Measurements from ENCODE around the gene TBL1X.

TBL1X gene

DNA sequence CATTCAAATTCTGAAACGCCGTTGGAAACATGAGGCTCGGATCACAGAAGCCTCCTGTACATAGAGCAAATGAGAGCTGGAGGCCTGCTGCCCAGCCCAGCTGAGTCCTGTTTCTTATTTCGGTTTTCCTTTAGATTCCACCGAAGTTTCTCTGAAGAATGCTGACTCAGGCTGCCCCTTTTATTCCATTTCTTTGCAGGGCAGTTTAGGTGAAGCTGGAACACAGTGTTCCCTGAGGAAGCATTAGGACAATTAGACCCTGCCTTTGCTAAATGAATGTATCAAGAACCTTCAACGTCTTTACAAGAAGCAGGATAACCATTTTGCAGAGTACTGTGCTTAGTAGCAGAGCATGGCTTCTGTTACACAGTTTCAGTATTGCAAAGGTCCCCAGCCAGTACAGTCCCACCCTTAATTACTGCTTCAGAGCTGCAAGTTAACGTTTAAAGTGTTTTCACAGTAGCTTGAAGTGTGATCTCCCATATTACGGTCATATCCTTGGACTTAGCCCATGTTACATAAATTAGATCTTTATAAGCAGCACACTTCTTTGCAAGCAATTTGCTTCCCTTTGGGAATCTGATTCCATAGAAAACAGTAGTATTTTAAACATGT, 117.0 kb downstream of the TBL1X start:
- no peak overlapping the region for H3K9ac ChIP-seq (ENCODE audit: low read depth, low read length)
- H3K4me1 ChIP-seq (ENCODE audit: insufficient read depth, low read length), result peaks cover 15% of the 10 kb centered on the region; the same call in 1 of the 2 replicates
- H3K9me3 ChIP-seq (ENCODE audit: control insufficient read depth, insufficient read depth, low read length), result no peaks in the 10 kb centered on the region
- H3K36me3 ChIP-seq (ENCODE audit: insufficient read depth, low read length), result no peaks in the 10 kb centered on the region

- H3K9ac ChIP-seq (ENCODE audit: low read depth, low read length), result no peak overlapping the region
- no peaks in the 10 kb centered on the region for H3K9me3 ChIP-seq (ENCODE audit: control insufficient read depth, insufficient read depth, low read length)
- peaks cover 15% of the 10 kb centered on the region; the same call in 1 of the 2 replicates for H3K4me1 ChIP-seq (ENCODE audit: insufficient read depth, low read length)
Observed at GRCh38 chrX:9582956-9583355, 118.1 kb downstream of the TBL1X start.

GRCh38 chrX:9586992-9587392, 122.1 kb downstream of the TBL1X start:
- H3K9me3 ChIP-seq (ENCODE audit: control insufficient read depth, insufficient read depth, low read length), result no peaks in the 10 kb centered on the region
- H3K36me3 ChIP-seq (ENCODE audit: insufficient read depth, low read length), result no peaks in the 10 kb centered on the region; the same call in 1 of the 2 replicates
- peaks cover 15% of the 10 kb centered on the region; the same call in 1 of the 2 replicates for H3K4me1 ChIP-seq (ENCODE audit: insufficient read depth, low read length)
- H3K9ac ChIP-seq (ENCODE audit: low read depth, low read length), result no peak overlapping the region

More at GRCh38 chrX:9582956-9583355, 118.1 kb downstream of the TBL1X start:
- no peaks in the 10 kb centered on the region for H3K36me3 ChIP-seq (ENCODE audit: insufficient read depth, low read length)

GRCh38 chrX:9587642-9588041, 122.8 kb downstream of the TBL1X start:
- no peaks in the 10 kb centered on the region for H3K9me3 ChIP-seq (ENCODE audit: control insufficient read depth, insufficient read depth, low read length)
- no peak overlapping the region for H3K9ac ChIP-seq (ENCODE audit: low read depth, low read length)
- H3K36me3 ChIP-seq (ENCODE audit: insufficient read depth, low read length), result no peaks in the 10 kb centered on the region; the same call in 1 of the 2 replicates
- peaks cover 15% of the 10 kb centered on the region; the same call in 1 of the 2 replicates for H3K4me1 ChIP-seq (ENCODE audit: insufficient read depth, low read length)

DNA sequence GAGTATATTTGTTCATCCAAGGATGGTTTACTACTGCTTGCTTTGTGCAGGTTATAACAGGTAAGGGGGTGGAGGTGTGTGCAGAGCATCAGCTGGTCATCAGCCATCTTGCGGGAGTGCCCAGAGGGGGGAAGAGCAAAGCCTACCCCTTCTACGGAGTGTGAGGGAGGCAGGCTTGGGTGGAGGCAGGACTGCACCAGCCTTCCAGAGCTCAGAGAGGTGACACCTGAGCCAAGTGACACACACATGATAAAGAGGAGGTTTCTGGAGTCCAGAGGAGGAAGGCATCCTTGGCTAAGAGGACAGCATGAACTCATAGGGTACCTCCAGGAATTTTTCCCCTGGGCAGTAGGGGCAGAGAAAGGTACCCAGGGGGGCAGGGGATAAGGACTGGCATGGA, 126.6 kb downstream of the TBL1X start:
- H3K9ac ChIP-seq (ENCODE audit: low read depth, low read length), result no peak overlapping the region
- H3K9me3 ChIP-seq (ENCODE audit: control insufficient read depth, insufficient read depth, low read length), result no peaks in the 10 kb centered on the region
- H3K4me1 ChIP-seq (ENCODE audit: insufficient read depth, low read length), result no peaks in the 10 kb centered on the region; the same call in 1 of the 2 replicates
- no peaks in the 10 kb centered on the region; the same call in 1 of the 2 replicates for H3K36me3 ChIP-seq (ENCODE audit: insufficient read depth, low read length)

DNA sequence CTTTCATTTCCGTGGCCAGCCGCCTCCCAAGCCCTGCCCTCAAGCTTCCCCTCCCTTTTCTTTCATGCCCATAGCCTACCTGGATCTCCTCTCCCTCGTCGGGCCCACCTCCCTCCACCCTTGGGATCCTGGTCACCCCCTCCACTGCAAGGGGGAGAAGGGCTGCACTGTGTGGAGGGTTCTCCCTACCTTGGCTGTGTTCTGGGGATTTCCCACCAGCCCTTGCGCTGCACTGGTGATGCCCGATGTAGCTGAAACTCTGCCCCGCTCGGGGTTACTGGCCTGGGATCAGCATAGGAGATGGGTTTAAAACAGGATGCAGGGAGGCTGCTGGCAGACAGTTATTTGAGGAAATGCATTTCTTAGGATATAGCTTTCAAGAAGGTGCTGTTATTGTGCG, 128.9 kb downstream of the TBL1X start:
- no peaks in the 10 kb centered on the region; the same call in 1 of the 2 replicates for H3K4me1 ChIP-seq (ENCODE audit: insufficient read depth, low read length)

DNA sequence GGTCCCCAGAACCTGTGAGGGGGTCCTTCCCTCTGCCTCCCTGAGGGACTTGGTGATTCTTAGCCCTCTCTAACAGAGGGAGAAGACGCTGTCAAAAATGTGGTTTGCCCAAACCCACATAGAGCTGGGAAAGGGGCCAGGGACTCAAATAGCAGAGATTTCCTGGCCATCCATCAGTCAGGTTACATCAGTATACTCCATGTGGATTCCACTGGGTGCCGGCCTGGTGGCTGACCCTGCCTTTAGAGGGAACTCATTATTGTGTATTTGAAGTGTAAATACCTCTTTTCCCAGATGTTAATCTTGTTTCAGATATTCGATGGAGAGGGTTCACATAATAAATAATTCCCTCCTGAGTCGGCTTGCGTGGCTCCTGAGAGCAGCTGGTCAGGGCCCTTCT, 130.3 kb downstream of the TBL1X start:
- no peak overlapping the region for H3K9ac ChIP-seq (ENCODE audit: low read depth, low read length)
- H3K36me3 ChIP-seq (ENCODE audit: insufficient read depth, low read length), result no peaks in the 10 kb centered on the region; the same call in 1 of the 2 replicates
- no peaks in the 10 kb centered on the region for H3K9me3 ChIP-seq (ENCODE audit: control insufficient read depth, insufficient read depth, low read length)
- H3K4me1 ChIP-seq (ENCODE audit: insufficient read depth, low read length), result no peaks in the 10 kb centered on the region; the same call in 1 of the 2 replicates

More for the DNA sequence above, 128.9 kb downstream of the TBL1X start:
- Histone ChIP-seq H3K9me3 (ENCODE audit: control insufficient read depth, insufficient read depth, low read length) (no peaks in the 10 kb centered on the region), H3K36me3 (ENCODE audit: insufficient read depth, low read length) (no peaks in the 10 kb centered on the region; the same call in 1 of the 2 replicates), H3K9ac (ENCODE audit: low read depth, low read length) (no peak overlapping the region)

DNA sequence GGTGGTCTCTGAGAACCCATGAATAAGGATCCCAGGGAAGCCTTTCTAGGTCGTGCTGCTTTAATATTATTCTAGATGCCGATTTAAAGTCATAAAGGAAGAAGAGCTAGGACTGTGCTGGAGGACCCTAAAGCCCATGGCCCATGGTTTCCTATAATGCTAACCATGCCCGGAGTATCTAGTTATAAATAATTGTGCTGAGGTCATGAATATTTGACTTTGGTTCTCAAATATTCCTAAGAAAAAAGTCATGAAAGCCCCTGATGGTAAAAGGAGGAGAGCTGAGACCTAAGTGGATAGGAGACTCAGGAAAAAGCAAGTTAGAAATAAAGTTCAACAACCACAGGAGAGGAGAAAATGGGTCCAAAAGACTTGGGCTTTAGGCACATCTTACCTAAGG, 132.0 kb downstream of the TBL1X start:
- Histone ChIP-seq H3K9me3 (ENCODE audit: control insufficient read depth, insufficient read depth, low read length) (no peaks in the 10 kb centered on the region), H3K36me3 (ENCODE audit: insufficient read depth, low read length) (no peaks in the 10 kb centered on the region; the same call in 1 of the 2 replicates), H3K9ac (ENCODE audit: low read depth, low read length) (no peak overlapping the region)

DNA sequence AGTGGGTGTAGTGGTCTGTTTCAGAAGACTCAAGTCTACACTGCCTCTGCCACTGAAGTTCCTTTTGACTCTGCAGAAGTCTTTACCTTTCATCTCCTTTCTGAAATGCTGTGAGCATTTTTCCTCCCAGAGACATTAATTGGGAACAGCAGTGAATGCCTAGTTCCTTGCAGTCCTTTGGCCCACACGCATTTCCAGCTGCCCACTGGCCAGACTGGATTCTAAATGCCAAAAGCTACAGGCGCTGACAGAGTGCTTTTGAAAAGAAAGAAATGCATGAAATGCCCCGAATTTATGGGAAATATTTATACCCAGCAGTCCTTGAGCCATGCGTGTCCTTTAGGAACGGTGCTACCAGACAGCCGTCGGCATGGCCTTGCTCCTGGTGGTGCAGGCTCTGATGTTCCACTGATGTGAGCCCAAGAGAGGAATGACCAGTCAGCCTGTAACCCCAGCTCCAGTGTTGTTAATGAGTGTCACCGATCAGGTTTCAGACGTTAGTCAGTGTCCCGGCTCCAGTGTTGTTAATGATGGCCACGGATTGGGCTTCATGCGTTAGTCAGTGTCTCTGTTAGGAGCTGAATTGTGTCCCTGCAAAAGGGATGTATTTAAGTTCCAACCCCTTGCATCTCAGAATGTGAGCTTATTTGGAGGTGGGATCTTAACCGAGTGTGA, 132.6 kb downstream of the TBL1X start:
- Histone ChIP-seq H3K4me1 (ENCODE audit: insufficient read depth, low read length) (no peaks in the 10 kb centered on the region; the same call in 1 of the 2 replicates), H3K9me3 (ENCODE audit: control insufficient read depth, insufficient read depth, low read length) (no peaks in the 10 kb centered on the region), H3K36me3 (ENCODE audit: insufficient read depth, low read length) (no peaks in the 10 kb centered on the region), H3K9ac (ENCODE audit: low read depth, low read length) (no peak overlapping the region)

More for the DNA sequence above, 132.0 kb downstream of the TBL1X start:
- no peaks in the 10 kb centered on the region; the same call in 1 of the 2 replicates for H3K4me1 ChIP-seq (ENCODE audit: insufficient read depth, low read length)

- Histone ChIP-seq H3K9me3 (ENCODE audit: control insufficient read depth, insufficient read depth, low read length) (no peaks in the 10 kb centered on the region), H3K36me3 (ENCODE audit: insufficient read depth, low read length) (no peaks in the 10 kb centered on the region), H3K4me1 (ENCODE audit: insufficient read depth, low read length) (no peaks in the 10 kb centered on the region; the same call in 1 of the 2 replicates), H3K9ac (ENCODE audit: low read depth, low read length) (no peak overlapping the region)
Observed at GRCh38 chrX:9598344-9598743, 133.5 kb downstream of the TBL1X start.

- Histone ChIP-seq H3K9ac (ENCODE audit: low read depth, low read length) (no peak overlapping the region), H3K9me3 (ENCODE audit: control insufficient read depth, insufficient read depth, low read length) (no peaks in the 10 kb centered on the region), H3K4me1 (ENCODE audit: insufficient read depth, low read length) (no peaks in the 10 kb centered on the region), H3K36me3 (ENCODE audit: insufficient read depth, low read length) (no peaks in the 10 kb centered on the region)
Observed at GRCh38 chrX:9604111-9604907, 139.5 kb downstream of the TBL1X start.

GRCh38 chrX:9604908-9605306, 140.0 kb downstream of the TBL1X start:
- Histone ChIP-seq H3K36me3 (ENCODE audit: insufficient read depth, low read length) (no peaks in the 10 kb centered on the region), H3K9me3 (ENCODE audit: control insufficient read depth, insufficient read depth, low read length) (no peaks in the 10 kb centered on the region), H3K4me1 (ENCODE audit: insufficient read depth, low read length) (no peaks in the 10 kb centered on the region), H3K9ac (ENCODE audit: low read depth, low read length) (no peak overlapping the region)

GRCh38 chrX:9605484-9605883, 140.6 kb downstream of the TBL1X start:
- Histone ChIP-seq H3K4me1 (ENCODE audit: insufficient read depth, low read length) (peaks cover 3% of the 10 kb centered on the region; the same call in 1 of the 2 replicates), H3K9ac (ENCODE audit: low read depth, low read length) (no peak overlapping the region), H3K9me3 (ENCODE audit: control insufficient read depth, insufficient read depth, low read length) (no peaks in the 10 kb centered on the region), H3K36me3 (ENCODE audit: insufficient read depth, low read length) (no peaks in the 10 kb centered on the region)

DNA sequence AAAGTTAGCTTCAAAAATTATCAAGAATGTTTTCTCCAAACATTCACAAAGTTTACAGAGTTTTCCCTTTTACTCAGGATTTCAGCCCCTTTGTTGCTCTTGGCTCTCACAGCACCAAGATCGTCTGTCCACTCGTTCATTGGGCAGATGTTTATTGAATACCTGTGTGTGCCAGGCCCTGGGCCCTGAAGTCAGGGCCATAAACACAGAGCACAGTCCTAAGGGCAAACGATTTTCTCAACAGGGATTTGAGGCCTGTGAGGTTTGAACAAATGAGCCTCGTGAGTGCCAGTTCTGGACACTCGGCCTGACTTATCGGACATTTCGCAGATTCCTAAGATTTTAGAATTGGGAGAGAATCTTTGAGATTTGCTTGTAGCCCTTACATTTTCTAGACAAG, 142.1 kb downstream of the TBL1X start:
- H3K4me1 ChIP-seq (ENCODE audit: insufficient read depth, low read length), result peaks cover 13% of the 10 kb centered on the region
- no peaks in the 10 kb centered on the region for H3K36me3 ChIP-seq (ENCODE audit: insufficient read depth, low read length)
- no peaks in the 10 kb centered on the region for H3K9me3 ChIP-seq (ENCODE audit: control insufficient read depth, insufficient read depth, low read length)
- H3K9ac ChIP-seq (ENCODE audit: low read depth, low read length), result no peak overlapping the region
